Measurements from ENCODE around the gene COL6A3. TPM values are rescaled to one million over a fixed set of nuclear protein-coding genes. Genes with fewer than 3 reads are reported as not detected.
A peak's percentile ranks its signal among the peaks of the same experiment; 100 is the strongest.

The COL6A3 gene
- total RNA-seq, 1 experiment from 2014 or later, result 0.81 TPM

DNA sequence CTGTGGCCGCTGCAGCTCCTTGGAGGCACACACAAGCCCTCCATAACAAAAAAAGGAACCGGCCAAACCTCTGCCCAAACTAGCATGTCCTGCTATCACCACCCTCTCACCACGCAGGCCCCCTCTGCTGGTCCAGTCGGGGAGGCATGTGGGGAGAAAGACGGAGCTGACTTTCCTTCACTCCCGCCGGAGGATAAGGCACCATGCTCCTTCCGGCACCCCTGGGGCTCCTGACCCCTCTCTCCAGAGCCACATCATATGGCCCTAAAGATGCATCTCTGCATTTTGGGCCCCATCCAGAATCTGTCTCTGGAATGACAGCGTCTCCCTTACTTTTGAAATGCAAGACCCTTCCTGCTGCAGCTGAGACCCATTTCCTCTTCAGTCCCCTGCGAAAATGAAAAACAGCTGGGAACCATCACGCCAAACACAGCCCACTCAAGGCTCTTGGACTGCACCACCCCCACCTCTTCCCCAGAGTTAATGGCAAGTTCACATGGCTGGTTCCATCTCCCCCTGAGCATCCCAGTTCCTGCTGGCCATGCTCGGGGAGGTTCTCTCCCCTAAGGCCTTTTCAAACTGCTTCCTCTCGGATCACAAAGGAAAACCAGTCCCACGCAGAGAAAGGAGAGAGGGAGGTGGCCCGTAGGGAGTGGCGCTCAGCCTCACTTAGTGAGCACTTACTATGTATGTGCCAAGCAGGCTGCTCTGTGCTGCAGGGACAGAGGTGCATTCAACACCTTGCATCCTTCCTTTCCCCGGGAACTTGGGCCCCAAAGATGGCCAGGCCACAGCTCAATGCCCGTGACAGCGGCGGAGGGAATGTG, 37.9 kb upstream of the COL6A3 start:
- Histone ChIP-seq H2AK5ac (ENCODE audit: insufficient read length, low read length) (no peak overlapping the region), H3K9me3 (ENCODE audit: control insufficient read depth, low read depth, low read length) (no peaks in the 10 kb centered on the region), H4K20me1 (ENCODE audit: control insufficient read depth, insufficient read depth, insufficient read length) (no peaks in the 10 kb centered on the region), H3K9ac (ENCODE audit: extremely low read depth, insufficient read length, low read length) (no peak overlapping the region), H3T11ph (ENCODE audit: low read length) (no peak overlapping the region), H3K79me2 (ENCODE audit: insufficient read depth, low read length) (no peaks in the 10 kb centered on the region), H3K14ac (ENCODE audit: insufficient read depth, low read length) (no peak overlapping the region; the same call in 1 of the 2 replicates), H4K8ac (replicated peaks; ENCODE audit: insufficient read length, low read depth, low read length) (no peak overlapping the region), H3K79me1 (ENCODE audit: insufficient read depth, low read depth, low read length, poor library complexity, severe bottlenecking) (no peaks in the 10 kb centered on the region), H3K23me2 (ENCODE audit: insufficient read length, low read depth, low read length, poor library complexity, severe bottlenecking) (no peaks in the 10 kb centered on the region), H2BK20ac (ENCODE audit: low read depth, low read length, poor library complexity, severe bottlenecking) (no peak overlapping the region), H4K5ac (ENCODE audit: insufficient read length, low read depth, low read length) (no peak overlapping the region), H3K27ac (ENCODE audit: insufficient read length, low read depth, low read length) (no peak overlapping the region), H3K4me2 (ENCODE audit: insufficient read depth, insufficient read length, low read length) (no peak overlapping the region), H2BK12ac (ENCODE audit: insufficient read length, low read depth, low read length) (no peak overlapping the region), H3K27me3 (ENCODE audit: insufficient read depth, low read length) (no peaks in the 10 kb centered on the region), H2BK120ac (ENCODE audit: low read depth, low read length, poor library complexity, severe bottlenecking) (no peak overlapping the region), H4K91ac (ENCODE audit: insufficient read length, low read depth, low read length) (no peak overlapping the region), H3K23ac (ENCODE audit: insufficient read length, low read depth, low read length) (no peak overlapping the region), H2BK15ac (ENCODE audit: low read depth, low read length) (no peak overlapping the region), H3K18ac (ENCODE audit: insufficient read length, low read depth, low read length) (no peak overlapping the region), H3K56ac (ENCODE audit: insufficient read length, low read depth, low read length) (no peak overlapping the region), H3K4me1 (ENCODE audit: insufficient read depth, low read length) (peaks cover 7% of the 10 kb centered on the region; the same call in 1 of the 2 replicates), H2AFZ (ENCODE audit: low read length) (no peak overlapping the region), H3K4ac (ENCODE audit: low read depth, low read length) (no peak overlapping the region), H2BK5ac (ENCODE audit: insufficient read length, low read length) (no peak overlapping the region)
- peak; percentile 70 for DNase-seq
- Mint-ChIP-seq H3K9me3 (peaks cover 0 to 6% of the 10 kb centered on the region in 2 experiments; a peak in 3 of 5 replicates), H3K27ac (peak overlapping the region in 1 of 3 experiments; percentile 27; a peak in 1 of 7 replicates), H3K4me1 (peaks cover 15 to 16% of the 10 kb centered on the region in 2 experiments), H3K27me3 (ENCODE audit: low read depth) (peaks cover 44% of the 10 kb centered on the region), H3K36me3 (ENCODE audit: insufficient read depth in 1 of 3, low read depth in 3 of 3) (no peaks in the 10 kb centered on the region), H3K4me3 (0 out of 5 replicates have a peak overlapping the region, but pooled peaks of 1 of the 2 experiments have one; percentile 10)
- TF ChIP-seq, protein P1, sequence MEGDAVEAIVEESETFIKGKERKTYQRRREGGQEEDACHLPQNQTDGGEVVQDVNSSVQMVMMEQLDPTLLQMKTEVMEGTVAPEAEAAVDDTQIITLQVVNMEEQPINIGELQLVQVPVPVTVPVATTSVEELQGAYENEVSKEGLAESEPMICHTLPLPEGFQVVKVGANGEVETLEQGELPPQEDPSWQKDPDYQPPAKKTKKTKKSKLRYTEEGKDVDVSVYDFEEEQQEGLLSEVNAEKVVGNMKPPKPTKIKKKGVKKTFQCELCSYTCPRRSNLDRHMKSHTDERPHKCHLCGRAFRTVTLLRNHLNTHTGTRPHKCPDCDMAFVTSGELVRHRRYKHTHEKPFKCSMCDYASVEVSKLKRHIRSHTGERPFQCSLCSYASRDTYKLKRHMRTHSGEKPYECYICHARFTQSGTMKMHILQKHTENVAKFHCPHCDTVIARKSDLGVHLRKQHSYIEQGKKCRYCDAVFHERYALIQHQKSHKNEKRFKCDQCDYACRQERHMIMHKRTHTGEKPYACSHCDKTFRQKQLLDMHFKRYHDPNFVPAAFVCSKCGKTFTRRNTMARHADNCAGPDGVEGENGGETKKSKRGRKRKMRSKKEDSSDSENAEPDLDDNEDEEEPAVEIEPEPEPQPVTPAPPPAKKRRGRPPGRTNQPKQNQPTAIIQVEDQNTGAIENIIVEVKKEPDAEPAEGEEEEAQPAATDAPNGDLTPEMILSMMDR (conservative IDR thresholded peaks at IDR 0.05), result peak; percentile 62
- no CpG with 5 or more reads among the region's 20 CpGs for WGBS (ENCODE audit: extremely low coverage, insufficient read length, low lambda C conversion rate)

Data from H9 (cell line).